Epithelial cell of esophagus (primary cell): ENCODE data around the gene RANBP3.

Source experiments
- DNase-seq: peaks from one replicate; pipeline ENCODE4 v3.0.0; 2010; ENCODE audit warnings: low read depth
- H3K4me3 ChIP-seq: 2 replicates; pipeline ENCODE4 v1.5.1; 2011; ENCODE audit warnings: mild to moderate bottlenecking, low read length, control low read depth
- TF ChIP-seq, protein P1 (sequence below): IDR thresholded peaks from 2 replicates; pipeline ENCODE4 v1.5.1; 2011; ENCODE audit warnings: low read depth, mild to moderate bottlenecking, low read length, control low read depth, inconsistent platforms; ENCODE audit not compliant: insufficient read depth; ENCODE audit errors: missing control alignments

RANBP3 gene

GRCh38 chr19:6021878-6022569 is 44.1 kb upstream of the RANBP3 start:
- peak; percentile 72 for DNase-seq
- TF ChIP-seq, protein P1, sequence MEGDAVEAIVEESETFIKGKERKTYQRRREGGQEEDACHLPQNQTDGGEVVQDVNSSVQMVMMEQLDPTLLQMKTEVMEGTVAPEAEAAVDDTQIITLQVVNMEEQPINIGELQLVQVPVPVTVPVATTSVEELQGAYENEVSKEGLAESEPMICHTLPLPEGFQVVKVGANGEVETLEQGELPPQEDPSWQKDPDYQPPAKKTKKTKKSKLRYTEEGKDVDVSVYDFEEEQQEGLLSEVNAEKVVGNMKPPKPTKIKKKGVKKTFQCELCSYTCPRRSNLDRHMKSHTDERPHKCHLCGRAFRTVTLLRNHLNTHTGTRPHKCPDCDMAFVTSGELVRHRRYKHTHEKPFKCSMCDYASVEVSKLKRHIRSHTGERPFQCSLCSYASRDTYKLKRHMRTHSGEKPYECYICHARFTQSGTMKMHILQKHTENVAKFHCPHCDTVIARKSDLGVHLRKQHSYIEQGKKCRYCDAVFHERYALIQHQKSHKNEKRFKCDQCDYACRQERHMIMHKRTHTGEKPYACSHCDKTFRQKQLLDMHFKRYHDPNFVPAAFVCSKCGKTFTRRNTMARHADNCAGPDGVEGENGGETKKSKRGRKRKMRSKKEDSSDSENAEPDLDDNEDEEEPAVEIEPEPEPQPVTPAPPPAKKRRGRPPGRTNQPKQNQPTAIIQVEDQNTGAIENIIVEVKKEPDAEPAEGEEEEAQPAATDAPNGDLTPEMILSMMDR, result peak; percentile 68
- H3K4me3 ChIP-seq, result no peak overlapping the region

DNA sequence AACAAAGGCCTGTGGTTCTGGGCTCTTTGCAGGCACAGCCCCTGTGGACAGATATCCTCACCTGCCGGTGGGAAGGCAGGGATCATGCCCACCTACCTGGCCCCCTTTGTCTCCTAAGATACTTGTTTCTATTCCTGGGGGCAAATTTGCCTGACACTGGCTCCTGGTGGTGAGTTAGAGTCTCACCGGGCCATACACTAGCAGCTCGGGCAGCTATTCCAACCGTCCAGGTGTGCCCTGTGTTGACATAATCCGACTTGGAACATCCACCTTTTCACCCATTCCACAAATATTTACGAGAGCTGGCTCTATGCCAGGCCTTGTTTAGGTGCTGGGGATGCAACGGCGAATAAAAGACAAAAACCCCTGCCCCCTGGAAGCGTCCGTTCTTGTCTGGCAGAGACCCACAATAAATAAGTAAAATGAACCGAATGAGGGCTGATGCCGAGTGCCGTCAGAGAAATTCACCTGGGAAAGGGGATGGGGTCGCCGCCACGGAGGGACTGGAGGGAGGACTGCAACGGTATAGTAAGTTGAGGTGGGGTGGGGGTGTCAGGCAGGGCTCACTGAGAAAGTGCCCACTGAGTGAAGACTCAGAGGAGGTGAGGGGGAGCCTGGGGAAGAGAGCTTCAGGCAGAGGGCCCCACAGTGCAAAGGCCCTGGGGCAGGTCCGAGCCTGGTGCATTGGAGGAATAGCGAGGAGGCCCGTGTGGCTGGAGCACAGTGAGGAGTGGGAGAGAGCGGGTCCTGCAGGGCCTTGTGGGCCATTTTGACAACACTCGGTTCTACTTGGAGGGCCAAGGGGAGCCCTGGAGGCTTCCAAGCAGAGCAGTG is 43.2 kb upstream of the RANBP3 start:
- H3K4me3 ChIP-seq, result no peak overlapping the region
- DNase-seq, result peak; percentile 14
- TF ChIP-seq, protein P1, result no peak

DNA sequence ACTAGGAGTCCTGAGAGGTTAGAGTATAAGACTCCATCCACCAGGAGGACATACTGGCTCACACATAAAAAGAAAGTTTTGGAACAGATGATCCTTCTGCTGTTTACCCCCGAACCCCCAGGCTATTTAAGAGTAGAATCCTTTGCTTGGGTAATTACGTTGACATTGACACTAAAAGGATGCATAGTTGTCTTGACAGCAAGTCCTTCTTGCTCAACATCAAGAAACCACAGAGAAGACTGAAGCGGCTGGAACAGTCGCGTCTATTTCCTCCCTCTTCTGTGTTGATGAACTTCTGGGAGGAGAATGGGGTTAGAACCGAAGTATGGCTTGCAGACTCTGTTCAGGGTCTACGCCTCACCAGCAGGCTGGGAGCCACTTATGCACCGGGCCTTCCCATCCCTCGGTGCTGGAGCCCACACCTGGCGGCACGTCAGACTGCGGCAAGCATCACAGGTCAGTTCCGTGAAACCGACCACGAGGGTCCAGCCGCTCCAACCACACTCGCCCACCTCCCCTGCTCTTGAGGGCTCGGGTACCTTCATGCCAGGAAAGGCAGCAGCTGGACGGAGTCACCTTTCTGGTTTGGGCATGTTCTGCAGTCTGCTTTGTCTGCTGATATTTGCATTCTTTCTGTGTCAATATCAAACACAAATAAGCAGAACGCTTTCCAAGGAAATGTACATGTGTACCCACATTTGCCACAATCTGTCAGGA is 42.4 kb upstream of the RANBP3 start:
- no peak overlapping the region for H3K4me3 ChIP-seq
- TF ChIP-seq, protein P1, result no peak
- peak; percentile 47 for DNase-seq

- no peak for DNase-seq
- no peak overlapping the region for H3K4me3 ChIP-seq
- TF ChIP-seq, protein P1, result no peak
Measured at GRCh38 chr19:6018786-6019185, 40.8 kb upstream of the RANBP3 start.

DNA sequence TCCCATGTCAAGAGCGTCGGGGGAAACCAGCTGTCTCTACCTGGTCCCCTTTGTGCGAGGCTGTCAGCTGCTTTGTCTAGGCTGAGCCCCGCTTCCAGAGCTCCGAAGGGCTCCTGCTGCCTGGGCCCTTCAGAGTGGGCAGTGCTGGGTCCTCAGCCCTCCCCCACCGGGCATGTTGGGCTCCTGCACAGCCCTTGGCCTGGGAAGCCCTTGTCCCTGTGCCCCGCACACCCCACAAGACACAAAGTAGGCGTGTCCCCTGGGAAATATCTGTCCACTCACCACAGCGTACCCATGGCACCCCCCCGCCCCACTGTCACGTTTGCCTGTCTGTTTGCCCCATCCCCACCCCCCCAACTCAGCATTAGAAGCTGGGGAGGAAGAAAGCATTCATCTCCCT is 39.6 kb upstream of the RANBP3 start:
- no peak overlapping the region for H3K4me3 ChIP-seq
- no peak for DNase-seq
- TF ChIP-seq, protein P1, result no peak

- DNase-seq, result no peak
- TF ChIP-seq, protein P1, result no peak
- H3K4me3 ChIP-seq, result no peak overlapping the region
Measured at GRCh38 chr19:6015841-6016545, 38.1 kb upstream of the RANBP3 start.
